Panc1 (cell line): ENCODE results near the gene SNX33.
"Not testable (repeated sequence)": the region's sequence is repeated elsewhere in the genome, so short reads cannot be mapped to it uniquely, and the experiment has no call there.

Experiments
- CTCF ChIP-seq: fragments of 450-650 bp; IDR thresholded peaks from 2 replicates; pipeline ENCODE4 v1.5.1; 2017; ENCODE audit warnings: mild to moderate bottlenecking
- REST ChIP-seq, 2 experiments: IDR thresholded peaks; 2 replicates each; pipeline ENCODE4 v1.6.1; 2011 to 2012; ENCODE audit warnings: low read depth in 2 of 2, control low read depth in 1 of 2, low read length in 1 of 2, mild to moderate bottlenecking in 1 of 2, moderate library complexity in 1 of 2; ENCODE audit not compliant: insufficient read depth in 1 of 2
- SIN3A ChIP-seq: IDR thresholded peaks from 2 replicates; pipeline ENCODE4 v1.6.1; 2012; ENCODE audit warnings: low read depth, mild to moderate bottlenecking, low read length, moderate library complexity, borderline replicate concordance; ENCODE audit not compliant: insufficient read depth
- TCF7L2 ChIP-seq: IDR thresholded peaks from 2 replicates; pipeline ENCODE4 v1.6.1; 2011; ENCODE audit warnings: mild to moderate bottlenecking, low read depth, low read length, inconsistent platforms

- TF ChIP-seq REST (IDR thresholded peaks at IDR 0.05; ENCODE audit: insufficient read depth in 1 of 2, low read depth in 2 of 2, low read length in 1 of 2); TCF7L2; CTCF; SIN3A: not testable (repeated sequence)
These were observed 63.8 kb downstream of the SNX33 start for GRCh38 chr15:75711495-75711894.
